Activated T-cell treated with anti-CD3 and anti-CD28 coated beads, Interleukin-2, amount 50 U/mL, for 72 hours (primary cell): Measurements from ENCODE around the gene SSBP2. TPM values are rescaled to one million over a fixed set of nuclear protein-coding genes. Genes with fewer than 3 reads are reported as not detected.
A peak's percentile ranks its signal among the peaks of the same experiment; 100 is the strongest.
"Not testable (repeated sequence)": the region's sequence is repeated elsewhere in the genome, so short reads cannot be mapped to it uniquely, and the experiment has no call there.

Experiments
- ATAC-seq, 2 donors: fragments of 150-1000 bp; cut with Tn5 transposase; replicated peaks in 1 of 2; 2 replicates each; pipeline ENCODE4 v1.10.0; 2021; ENCODE audit warnings: moderate library complexity in 2 of 2, mild to moderate bottlenecking in 1 of 2
- DNase-seq, 2 donors: peaks; one replicate each; pipeline ENCODE4 v3.0.0; 2021 to 2022; ENCODE audit warnings: mixed read lengths in 1 of 2
- H3K27ac Mint-ChIP-seq: one replicate; pipeline ENCODE4 v1.8.0; 2022; ENCODE audit warnings: mild to moderate bottlenecking, moderate library complexity, mixed read lengths
- H3K27me3 Mint-ChIP-seq: one replicate; pipeline ENCODE4 v1.8.0; 2022; ENCODE audit warnings: low read depth, mixed read lengths
- H3K36me3 Mint-ChIP-seq, 2 donors: one replicate each; pipeline ENCODE4 v1.8.0; 2022; ENCODE audit warnings: mixed read lengths in 2 of 2, mild to moderate bottlenecking in 1 of 2; ENCODE audit not compliant: insufficient read depth in 2 of 2
- H3K4me1 Mint-ChIP-seq: one replicate; pipeline ENCODE4 v1.8.0; 2022; ENCODE audit warnings: low read depth, mixed read lengths
- H3K4me3 Mint-ChIP-seq, 2 donors: one replicate each; pipeline ENCODE4 v1.8.0; 2022; ENCODE audit warnings: mild to moderate bottlenecking in 2 of 2, mixed read lengths in 2 of 2, moderate library complexity in 2 of 2
- H3K9me3 Mint-ChIP-seq, 2 donors: one replicate each; pipeline ENCODE4 v1.8.0; 2022; ENCODE audit warnings: mixed read lengths in 2 of 2
- total RNA-seq, 2 donors: library from RNA; stranded (reverse); gene quantifications; one replicate each; pipeline ENCODE4 v1.2.3, GENCODE V29; 2022

The SSBP2 gene
- total RNA-seq, 2 donors from 2014 or later, result 13.5 to 17.5 TPM

DNA sequence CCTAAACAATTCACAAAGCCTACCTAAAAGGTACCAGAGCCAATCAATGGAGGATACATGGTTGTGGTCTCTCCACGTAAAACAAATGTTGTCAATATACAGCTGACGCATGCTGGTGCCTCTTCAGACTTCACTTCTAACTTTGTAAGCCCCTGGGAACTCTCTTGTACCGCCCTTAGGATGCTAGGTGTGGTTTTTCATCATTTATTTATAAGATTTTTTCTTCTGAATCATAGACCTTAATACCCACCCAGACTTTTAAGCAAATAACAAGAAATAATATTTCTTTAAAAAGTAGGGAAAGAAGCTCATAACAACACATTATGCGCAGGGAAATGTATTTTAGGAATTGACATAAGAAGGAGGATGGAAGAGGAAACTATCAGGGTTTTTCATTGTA lies 33.0 kb downstream of the SSBP2 start:
- no peaks in the 10 kb centered on the region for H3K36me3 Mint-ChIP-seq

DNA sequence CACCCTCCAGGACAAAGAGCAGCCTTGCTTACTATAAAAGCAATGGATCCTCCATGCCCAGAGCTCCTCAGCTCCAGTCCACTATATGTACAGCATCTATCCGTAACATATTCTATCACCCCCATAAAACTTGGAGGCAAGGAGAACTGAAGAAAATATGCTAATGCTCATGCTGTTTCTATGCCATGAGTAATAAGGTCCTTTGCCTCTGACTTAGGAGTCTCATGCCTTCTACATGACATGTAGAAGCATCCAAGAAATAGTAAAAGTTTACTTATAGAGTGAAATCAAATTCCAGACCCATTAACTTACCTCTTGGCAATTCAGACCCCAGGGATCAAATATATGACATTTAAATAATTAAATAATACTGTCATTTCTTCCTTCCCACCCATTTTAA lies 33.7 kb downstream of the SSBP2 start:
- H3K27ac Mint-ChIP-seq, result no peak overlapping the region
- ATAC-seq (no peak), DNase-seq (no peak)
- H3K27me3 Mint-ChIP-seq, result no peaks in the 10 kb centered on the region
- no peaks in the 10 kb centered on the region for H3K36me3 Mint-ChIP-seq
- no peaks in the 10 kb centered on the region for H3K9me3 Mint-ChIP-seq
- H3K4me1 Mint-ChIP-seq, result peaks cover 45% of the 10 kb centered on the region
- H3K4me3 Mint-ChIP-seq, result no peak overlapping the region

More for the DNA sequence above, 33.0 kb downstream of the SSBP2 start:
- no peak for DNase-seq
- no peak for ATAC-seq
- H3K27ac Mint-ChIP-seq, result no peak overlapping the region
- H3K27me3 Mint-ChIP-seq, result no peaks in the 10 kb centered on the region
- peaks cover 45% of the 10 kb centered on the region for H3K4me1 Mint-ChIP-seq
- H3K4me3 Mint-ChIP-seq, result peak overlapping the region; percentile 40 to 51
- no peaks in the 10 kb centered on the region for H3K9me3 Mint-ChIP-seq

DNA sequence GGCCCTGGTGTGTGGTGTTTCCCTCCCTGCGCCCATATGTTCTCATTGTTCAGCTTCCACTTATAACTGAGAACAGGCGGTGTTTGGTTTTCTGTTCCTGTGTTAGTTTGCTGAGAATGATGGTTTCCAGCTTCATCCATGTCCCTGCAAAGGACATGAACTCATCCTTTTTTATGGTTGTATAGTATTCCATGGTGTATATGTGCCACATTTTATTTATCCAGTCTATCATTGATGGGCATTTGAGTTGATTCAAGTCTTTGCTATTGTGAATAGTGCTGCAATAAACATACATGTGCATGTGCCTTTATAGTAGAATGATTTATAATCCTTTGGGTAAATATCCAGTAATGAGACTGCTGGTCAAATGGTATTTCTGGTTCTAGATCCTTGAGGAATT lies 36.8 kb downstream of the SSBP2 start:
- H3K4me1 Mint-ChIP-seq, result peaks cover 26% of the 10 kb centered on the region
- ATAC-seq, H3K4me3 Mint-ChIP-seq, H3K27me3 Mint-ChIP-seq, H3K9me3 Mint-ChIP-seq, H3K36me3 Mint-ChIP-seq, H3K27ac Mint-ChIP-seq, DNase-seq: not testable (repeated sequence)

DNA sequence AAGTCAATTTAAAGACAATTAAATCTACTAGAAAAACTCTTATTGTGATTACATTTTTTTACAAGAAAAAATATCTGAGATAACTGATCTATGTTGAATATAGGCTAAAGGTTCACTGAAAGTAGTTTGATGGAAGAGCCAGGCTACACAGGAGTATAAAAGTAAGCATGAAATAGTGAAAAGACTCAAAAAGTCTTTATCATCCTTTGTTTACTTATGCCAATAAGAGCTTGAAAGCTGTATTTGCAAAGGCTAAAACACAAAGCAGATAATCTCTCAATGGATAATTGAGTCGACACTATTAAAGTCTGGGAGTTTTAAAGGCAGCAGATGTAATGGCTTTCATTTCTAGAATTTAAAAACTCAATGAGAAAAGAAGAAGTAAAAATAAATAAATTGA lies 42.0 kb downstream of the SSBP2 start:
- H3K27ac Mint-ChIP-seq, result no peak overlapping the region
- peaks cover 12% of the 10 kb centered on the region for H3K4me1 Mint-ChIP-seq
- ATAC-seq (no peak), DNase-seq (no peak)
- no peaks in the 10 kb centered on the region for H3K9me3 Mint-ChIP-seq
- H3K4me3 Mint-ChIP-seq, result no peak overlapping the region
- H3K36me3 Mint-ChIP-seq, result no peaks in the 10 kb centered on the region
- H3K27me3 Mint-ChIP-seq, result no peaks in the 10 kb centered on the region

DNA sequence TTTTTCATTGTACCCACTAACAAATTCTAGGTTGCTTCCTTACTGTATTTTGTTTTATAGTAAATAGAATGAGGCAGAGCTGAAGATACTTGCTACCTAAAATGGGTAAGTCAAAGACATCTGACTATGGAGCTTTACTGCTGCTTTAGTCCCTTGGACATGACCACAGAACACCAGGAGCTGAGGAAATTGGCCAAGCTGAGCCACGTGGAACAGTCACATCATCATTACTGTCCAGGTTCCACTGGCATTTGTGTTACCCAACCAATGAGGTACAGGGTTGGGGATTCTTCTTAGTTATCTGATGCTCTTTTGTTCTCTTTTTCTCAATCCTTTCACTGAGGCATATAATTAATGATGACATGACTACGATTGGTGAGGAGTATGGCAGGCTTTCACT lies 47.1 kb downstream of the SSBP2 start:
- Mint-ChIP-seq H3K4me1 (no peaks in the 10 kb centered on the region), H3K9me3 (peaks cover 0 to 6% of the 10 kb centered on the region in 2 donors), H3K36me3 (peaks cover 0 to 2% of the 10 kb centered on the region in 2 donors), H3K27ac (no peak overlapping the region), H3K4me3 (no peak overlapping the region), H3K27me3 (no peaks in the 10 kb centered on the region)
- no peak for DNase-seq
- no peak for ATAC-seq

DNA sequence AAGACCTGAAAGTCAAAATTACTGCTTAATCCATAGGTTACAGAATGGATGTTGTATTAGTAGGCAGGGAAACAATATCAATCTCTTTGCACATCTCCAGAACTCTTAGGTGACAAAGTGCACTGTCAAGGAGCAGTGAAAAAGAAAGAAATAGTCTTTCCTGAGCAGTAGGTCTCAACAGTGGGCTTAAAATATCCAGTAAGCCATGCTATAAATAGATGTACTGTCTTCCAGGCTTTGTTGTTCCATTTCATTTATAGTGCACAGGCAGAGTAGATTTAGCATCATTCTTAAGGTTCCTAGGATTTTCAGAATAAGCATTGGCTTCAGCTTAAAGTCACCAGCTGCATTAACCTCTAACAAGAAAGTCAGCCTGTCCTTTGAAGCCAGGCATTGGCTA lies 50.7 kb downstream of the SSBP2 start:
- DNase-seq (no peak), ATAC-seq (no peak)
- Mint-ChIP-seq H3K27ac (no peak overlapping the region), H3K4me1 (peaks cover 9% of the 10 kb centered on the region), H3K27me3 (no peaks in the 10 kb centered on the region), H3K36me3 (peaks cover 0 to 2% of the 10 kb centered on the region in 2 donors), H3K4me3 (no peak overlapping the region), H3K9me3 (peaks cover 0 to 6% of the 10 kb centered on the region in 2 donors)

DNA sequence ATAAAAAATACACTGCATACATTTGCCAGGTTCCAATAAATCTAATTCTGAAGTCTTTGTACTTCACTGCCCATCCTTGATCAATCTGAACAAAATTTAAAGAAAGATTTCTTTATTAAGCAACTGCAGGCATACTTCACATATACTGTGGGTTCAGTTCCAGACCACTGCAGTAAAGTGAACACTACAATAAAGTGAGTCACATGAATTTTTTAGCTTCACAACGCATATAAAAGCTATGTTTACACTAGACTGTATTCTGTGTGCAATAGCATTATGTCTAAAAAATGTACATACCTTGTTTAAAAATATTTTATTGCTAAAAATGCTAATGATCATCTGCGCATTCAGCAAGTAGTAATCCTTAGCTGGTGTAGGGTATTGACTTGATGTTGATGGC lies 52.1 kb downstream of the SSBP2 start:
- Mint-ChIP-seq H3K4me3 (no peak overlapping the region), H3K27me3 (no peaks in the 10 kb centered on the region), H3K36me3 (peaks cover 0 to 2% of the 10 kb centered on the region in 2 donors), H3K27ac (no peak overlapping the region), H3K4me1 (peaks cover 9% of the 10 kb centered on the region), H3K9me3 (peaks cover 0 to 6% of the 10 kb centered on the region in 2 donors)
- ATAC-seq, result no peak
- DNase-seq, result no peak

DNA sequence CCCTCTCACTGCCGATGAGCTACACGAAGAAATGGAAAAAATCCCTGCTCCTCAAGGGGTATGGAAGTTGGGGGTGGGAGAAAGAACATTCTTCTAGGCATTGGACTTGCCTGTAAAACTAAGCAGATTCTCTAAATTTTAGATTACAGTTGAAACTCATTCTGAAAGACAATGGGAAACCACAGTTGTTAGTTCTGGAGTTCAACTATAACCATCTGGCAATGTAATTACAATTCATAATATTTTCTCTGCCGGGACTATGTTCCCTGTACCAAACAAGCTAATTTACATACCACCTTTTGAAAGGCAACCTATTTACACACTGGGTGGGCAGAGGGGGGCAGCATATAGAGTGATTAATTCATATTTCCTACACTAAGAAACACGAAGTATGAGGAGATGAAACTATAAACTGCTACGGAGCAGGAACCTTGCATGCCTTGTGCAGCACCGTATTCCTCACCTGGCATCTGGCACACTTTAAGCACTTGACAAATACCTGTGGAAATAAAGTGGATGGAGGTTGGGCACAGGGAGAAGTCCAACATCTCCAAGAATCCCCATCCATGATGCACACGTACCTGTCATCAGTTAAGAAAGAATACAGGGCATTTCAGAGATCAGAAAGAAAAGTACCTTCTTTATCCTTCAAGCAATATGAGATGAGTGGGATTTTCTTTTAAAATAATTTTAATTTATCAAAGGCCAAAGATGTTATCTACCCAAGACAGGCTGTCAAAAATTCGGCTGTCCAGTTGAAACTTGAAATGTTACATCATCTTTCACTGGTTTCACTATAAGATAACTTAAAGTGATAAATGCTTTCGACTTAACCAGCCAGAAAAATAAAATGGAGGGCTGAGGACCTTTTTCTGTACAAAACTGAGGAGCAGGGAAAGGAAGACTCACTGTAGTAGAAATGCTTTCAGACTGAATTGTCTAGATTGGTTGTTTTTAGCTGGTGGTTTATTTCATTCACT lies 54.2 kb downstream of the SSBP2 start:
- Mint-ChIP-seq H3K4me3 (no peak overlapping the region), H3K27ac (no peak overlapping the region), H3K9me3 (peaks cover 0 to 9% of the 10 kb centered on the region in 2 donors), H3K36me3 (peaks cover 2 to 4% of the 10 kb centered on the region in 2 donors), H3K4me1 (peaks cover 9% of the 10 kb centered on the region), H3K27me3 (no peaks in the 10 kb centered on the region)
- DNase-seq (no peak), ATAC-seq (no peak)

DNA sequence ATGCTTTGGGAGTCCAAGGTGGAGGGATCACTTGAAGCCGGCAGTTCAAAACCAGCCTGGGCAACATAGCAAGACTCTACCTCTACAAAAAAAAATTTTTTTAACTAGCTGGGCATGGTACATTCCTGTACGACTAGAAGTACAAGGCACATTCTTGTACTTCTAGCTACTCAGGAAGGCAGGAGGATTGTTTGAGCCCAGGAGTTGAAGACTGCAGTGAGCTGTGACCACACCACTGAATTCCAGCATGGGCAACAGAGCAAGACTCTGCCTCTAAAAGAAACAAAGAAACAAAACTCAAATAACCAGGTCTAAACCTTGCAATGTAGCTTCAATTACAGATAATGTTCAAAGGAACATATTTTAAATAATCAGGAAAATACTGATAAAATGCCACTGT lies 56.2 kb downstream of the SSBP2 start:
- Mint-ChIP-seq H3K4me3 (no peak overlapping the region), H3K4me1 (peaks cover 9% of the 10 kb centered on the region), H3K9me3 (peaks cover 2 to 10% of the 10 kb centered on the region in 2 donors), H3K27me3 (no peaks in the 10 kb centered on the region), H3K36me3 (peaks cover 7 to 14% of the 10 kb centered on the region in 2 donors), H3K27ac (no peak overlapping the region)
- DNase-seq, result no peak
- no peak for ATAC-seq

DNA sequence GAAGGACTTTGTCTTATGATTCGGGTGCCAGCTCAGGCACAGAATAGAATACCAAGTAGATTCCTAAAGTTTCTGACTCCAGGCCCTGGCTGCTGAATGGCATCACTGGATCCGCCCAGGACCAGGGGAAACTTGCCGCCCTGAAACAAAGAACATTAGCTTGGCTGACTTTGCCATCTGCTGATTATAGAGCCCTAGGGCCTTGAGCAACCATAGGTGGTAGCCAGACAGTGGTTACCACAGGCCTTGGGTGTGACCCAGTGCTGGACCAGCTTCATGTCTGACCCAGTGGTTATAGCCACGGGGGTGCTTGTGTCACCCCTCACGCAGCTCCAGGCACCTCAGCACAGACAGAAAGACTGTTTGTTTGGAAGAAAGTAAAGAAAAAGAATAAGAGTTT lies 62.7 kb downstream of the SSBP2 start:
- ATAC-seq (no peak), DNase-seq (no peak)
- Mint-ChIP-seq H3K9me3 (peaks cover 5 to 23% of the 10 kb centered on the region in 2 donors), H3K27ac (no peak overlapping the region), H3K4me1 (peaks cover 4% of the 10 kb centered on the region), H3K36me3 (peaks cover 14 to 19% of the 10 kb centered on the region in 2 donors), H3K27me3 (no peaks in the 10 kb centered on the region), H3K4me3 (no peak overlapping the region)

DNA sequence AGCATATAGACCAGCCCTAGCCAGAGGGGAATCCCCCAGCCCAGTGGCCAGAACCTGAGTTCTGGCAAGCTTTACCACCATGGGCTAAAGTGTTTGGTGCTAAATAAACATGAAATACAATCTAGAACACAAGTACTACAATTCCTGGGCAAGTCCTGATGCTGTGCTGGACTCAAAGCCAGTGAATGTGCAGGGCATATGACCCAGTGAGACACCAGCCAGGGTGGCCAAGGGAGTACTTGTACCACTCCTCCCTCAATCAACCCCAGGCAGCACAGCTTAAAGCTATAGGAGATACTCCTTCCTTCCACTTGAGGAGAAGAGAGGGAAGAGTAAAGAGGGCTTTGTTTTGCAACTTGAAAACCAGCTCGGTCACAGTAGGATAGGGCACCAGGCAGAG lies 63.6 kb downstream of the SSBP2 start:
- ATAC-seq, result no peak
- DNase-seq, result no peak
- H3K4me3 Mint-ChIP-seq, result no peak overlapping the region
- H3K9me3 Mint-ChIP-seq, result peaks cover 5 to 21% of the 10 kb centered on the region in 2 donors
- H3K27me3 Mint-ChIP-seq, result no peaks in the 10 kb centered on the region
- H3K27ac Mint-ChIP-seq, result no peak overlapping the region
- peaks cover 12 to 17% of the 10 kb centered on the region in 2 donors for H3K36me3 Mint-ChIP-seq
- H3K4me1 Mint-ChIP-seq, result peaks cover 4% of the 10 kb centered on the region

DNA sequence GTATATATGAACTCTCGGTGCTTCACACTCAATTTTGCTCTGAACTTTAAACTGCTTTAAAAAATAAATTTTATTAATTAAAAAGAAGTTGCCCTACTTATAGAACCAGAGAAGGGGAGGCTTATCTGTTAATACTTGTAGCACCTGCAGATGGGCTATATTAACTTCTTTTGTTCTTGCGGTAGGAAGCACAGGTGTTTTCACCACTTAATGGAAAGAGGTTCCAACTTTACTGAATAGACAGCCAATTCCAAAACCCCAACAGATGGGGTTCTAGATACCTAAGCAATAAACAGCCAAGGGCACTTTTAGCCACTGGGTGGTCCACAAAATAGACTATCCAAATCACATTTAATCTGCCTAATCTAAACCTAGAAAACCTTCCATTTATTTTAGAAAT lies 65.4 kb downstream of the SSBP2 start:
- Mint-ChIP-seq H3K27me3 (no peaks in the 10 kb centered on the region), H3K4me1 (peaks cover 4% of the 10 kb centered on the region), H3K9me3 (peaks cover 7 to 19% of the 10 kb centered on the region in 2 donors), H3K27ac (no peak overlapping the region), H3K4me3 (no peak overlapping the region), H3K36me3 (peaks cover 10 to 13% of the 10 kb centered on the region in 2 donors)
- ATAC-seq (no peak), DNase-seq (no peak)

DNA sequence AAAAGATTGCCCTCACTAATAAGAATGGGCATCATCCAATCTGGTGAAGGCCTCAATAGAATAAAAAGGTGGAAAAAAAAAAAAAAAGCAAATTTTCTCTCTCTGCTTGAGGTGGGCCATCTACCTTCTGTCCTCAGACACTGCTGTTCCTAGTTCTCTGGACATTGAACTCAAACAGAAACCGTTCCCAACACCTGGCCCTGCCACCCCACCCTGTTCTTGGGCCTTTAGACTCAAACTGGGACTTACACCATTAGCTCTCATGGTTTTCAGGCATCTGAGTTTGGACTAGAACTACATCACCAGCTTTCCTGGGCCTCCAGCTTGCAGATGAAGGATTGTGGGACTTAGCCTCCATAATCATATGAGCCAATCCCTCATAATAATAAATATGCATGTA lies 71.0 kb downstream of the SSBP2 start:
- Mint-ChIP-seq H3K4me1 (peaks cover 4% of the 10 kb centered on the region), H3K9me3 (peaks cover 5 to 7% of the 10 kb centered on the region in 2 donors), H3K36me3 (peaks cover 2 to 6% of the 10 kb centered on the region in 2 donors), H3K27ac (no peak overlapping the region), H3K4me3 (no peak overlapping the region), H3K27me3 (no peaks in the 10 kb centered on the region)
- no peak for ATAC-seq
- no peak for DNase-seq
